GM20431 (cell line): ENCODE measurements around the gene TCAF1.
"Not testable (repeated sequence)": the region's sequence is repeated elsewhere in the genome, so short reads cannot be mapped to it uniquely, and the experiment has no call there.

Source experiments
- in situ Hi-C: fragments of 300-500 bp; cut with MseI, MboI; formaldehyde crosslinking; loops from one replicate; pipeline ENCODE4 v1.15.0; 2020; ENCODE audit warnings: low sequenced_read_pairs; ENCODE audit not compliant: unreplicated experiment

The TCAF1 gene

DNA sequence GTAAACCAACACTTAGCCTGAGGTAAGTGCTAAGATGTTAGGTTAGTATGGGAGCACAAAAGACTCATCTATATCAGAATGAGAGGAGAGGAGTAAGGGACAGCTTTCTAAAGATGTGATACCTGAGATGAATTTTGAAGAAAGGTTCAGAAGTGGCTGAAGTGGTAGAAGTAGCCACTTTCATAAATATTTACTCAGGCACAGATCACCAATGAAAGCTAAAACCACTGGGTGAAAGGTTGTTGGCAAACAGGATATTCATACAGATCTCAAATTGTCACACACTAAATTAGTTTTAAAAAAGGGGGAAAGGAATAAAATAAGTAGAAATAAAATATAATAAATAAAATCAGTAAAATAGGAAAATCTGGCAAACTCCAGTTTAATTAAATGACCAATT is 30.4 kb downstream of the TCAF1 start:
- in situ Hi-C loops: not testable (repeated sequence)

DNA sequence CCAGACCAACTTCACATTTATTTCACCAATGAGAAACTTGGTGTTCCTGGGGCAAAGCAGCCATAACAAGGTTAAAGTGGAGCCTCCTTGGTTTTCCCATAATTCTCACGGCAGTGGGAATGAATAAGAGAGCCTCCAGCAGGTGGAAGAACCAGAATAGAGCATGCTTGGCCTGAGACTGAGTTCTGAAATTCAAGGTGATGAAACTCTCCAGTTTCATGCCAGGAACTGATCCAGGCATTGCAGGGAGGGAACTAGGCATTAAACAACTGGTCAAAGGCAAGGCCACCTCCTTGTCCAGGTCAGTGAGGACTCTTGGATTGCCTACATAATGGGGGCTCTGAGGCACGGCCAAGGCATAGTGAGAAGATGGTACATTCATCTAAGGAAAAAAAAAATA is 44.0 kb downstream of the TCAF1 start:
- in situ Hi-C loops: not testable (repeated sequence)

DNA sequence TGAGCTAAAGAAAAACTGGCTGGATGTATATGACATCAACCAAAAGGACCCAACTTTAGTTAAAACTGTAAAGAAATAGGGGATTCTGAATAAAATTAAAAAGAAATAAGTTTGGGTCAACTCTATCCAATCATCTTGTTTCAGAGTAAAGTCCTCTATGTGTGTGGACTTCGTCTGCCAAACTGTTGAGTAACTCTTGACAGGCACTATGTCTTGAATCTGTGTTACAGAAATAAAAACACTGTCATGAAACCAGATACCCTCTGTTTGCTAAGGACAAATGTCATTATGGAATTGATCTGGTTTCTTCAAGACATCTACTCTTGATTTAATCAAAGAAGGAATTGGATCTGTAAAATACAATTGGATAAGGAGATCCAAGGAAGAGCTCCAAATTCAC is 46.5 kb downstream of the TCAF1 start:
- in situ Hi-C loops: not testable (repeated sequence)

DNA sequence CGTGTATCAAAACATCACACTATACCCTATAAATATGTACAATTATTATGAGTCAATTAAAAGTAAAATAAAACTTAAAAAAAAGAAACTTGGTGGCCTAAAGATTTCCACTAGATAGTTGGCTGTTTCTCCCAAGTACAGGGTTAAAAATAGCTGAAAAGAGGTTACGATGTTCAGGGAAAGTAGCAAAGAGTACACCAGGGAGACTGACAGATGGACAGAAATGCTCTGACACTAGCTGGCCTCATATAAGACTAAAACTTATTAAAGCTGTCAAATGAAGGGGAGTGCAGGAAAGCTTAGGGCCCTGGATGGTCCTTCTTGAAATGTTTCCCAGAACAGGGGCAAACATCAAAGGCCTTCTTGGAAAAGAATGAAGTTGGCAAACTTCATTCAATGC is 51.3 kb downstream of the TCAF1 start:
- in situ Hi-C loops: no loop called here

- in situ Hi-C loops: no loop called here
Measured at GRCh38 chr7:143849785-143850479, 52.0 kb downstream of the TCAF1 start.

DNA sequence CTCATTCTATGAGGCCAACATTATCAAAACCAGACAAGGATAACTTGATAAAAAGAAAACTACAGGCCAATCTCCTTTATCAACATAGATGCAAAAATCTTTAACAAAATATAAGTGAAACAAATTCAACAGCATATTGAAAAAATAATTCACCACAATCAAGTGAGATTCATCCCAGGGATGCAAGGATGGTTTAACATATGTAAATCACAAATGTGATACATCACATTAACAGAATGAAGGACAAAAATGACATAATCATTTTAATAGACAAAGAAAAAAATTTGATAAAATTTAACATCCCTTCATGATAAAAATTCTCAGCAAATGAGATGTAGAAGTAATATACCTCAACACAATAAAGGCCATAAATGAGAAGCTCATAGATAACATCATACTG is 53.8 kb downstream of the TCAF1 start:
- in situ Hi-C loops: no loop called here

GRCh38 chr7:143846692-143847091 is 55.3 kb downstream of the TCAF1 start:
- in situ Hi-C loops: no loop called here

DNA sequence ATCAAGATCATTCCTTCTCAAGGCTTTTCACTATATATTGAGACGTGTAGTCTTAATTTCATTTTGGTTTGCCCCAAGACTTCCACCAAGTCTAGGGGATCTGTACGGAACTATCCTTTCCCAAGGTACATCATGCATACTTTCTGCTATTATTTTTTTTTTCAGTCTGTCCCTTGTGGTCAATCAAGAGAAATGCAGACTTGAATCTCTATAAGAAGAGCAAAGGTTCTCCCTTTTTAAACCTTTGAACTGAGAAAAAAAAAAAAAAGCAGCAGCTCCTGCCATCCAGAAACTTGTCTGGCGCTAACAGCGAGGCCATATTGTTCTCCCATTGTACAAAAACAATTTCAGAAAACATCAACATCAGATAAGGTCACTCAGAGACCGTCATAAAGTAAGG is 60.3 kb downstream of the TCAF1 start:
- in situ Hi-C loops: not testable (repeated sequence)

- in situ Hi-C loops: not testable (repeated sequence)
Measured at GRCh38 chr7:143840062-143840461, 61.9 kb downstream of the TCAF1 start.

DNA sequence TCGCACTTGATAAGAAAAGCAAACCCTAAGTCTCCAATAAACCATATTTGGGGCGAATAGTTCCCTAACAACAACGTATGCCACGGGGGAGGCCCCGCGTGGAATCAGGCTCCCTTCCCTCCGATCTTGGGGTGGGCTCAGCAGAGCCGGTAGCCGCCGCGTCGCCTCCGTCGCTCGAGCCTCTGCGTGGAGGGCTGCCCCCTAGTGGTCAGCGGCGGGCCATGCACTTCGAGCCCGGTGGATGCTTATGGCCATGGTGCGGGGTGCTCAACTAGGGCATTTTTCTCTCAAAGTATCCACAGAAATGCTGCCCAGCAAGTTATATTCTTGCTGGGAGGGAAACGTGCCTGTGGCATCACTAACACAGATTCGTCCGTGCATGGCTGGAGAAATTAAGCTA is 64.8 kb downstream of the TCAF1 start:
- in situ Hi-C loops: not testable (repeated sequence)

- in situ Hi-C loops: not testable (repeated sequence)
Measured at GRCh38 chr7:143836622-143837021, 65.4 kb downstream of the TCAF1 start.

GRCh38 chr7:143836088-143836487 is 65.9 kb downstream of the TCAF1 start:
- in situ Hi-C loops: not testable (repeated sequence)

DNA sequence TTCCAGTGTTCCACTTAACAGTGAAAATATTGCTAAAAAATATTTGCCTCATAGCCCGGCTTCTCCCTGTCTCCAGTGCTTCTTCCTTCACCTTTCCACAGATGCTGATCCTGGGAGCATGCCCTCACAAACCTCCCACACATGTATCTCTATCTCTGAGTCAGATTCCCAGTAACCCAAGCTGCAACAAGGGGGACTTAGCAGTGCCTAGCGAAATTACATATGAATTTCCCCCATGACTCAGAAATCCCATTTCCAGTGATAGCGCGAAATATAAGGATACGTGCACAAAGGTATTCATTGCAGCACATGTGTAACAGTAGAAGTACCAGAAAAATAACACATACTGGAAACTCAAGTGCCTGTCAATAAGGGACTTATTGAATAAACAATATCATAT is 75.4 kb downstream of the TCAF1 start:
- in situ Hi-C loops: not testable (repeated sequence)

GRCh38 chr7:143824295-143825135 is 77.5 kb downstream of the TCAF1 start:
- in situ Hi-C loops: not testable (repeated sequence)

DNA sequence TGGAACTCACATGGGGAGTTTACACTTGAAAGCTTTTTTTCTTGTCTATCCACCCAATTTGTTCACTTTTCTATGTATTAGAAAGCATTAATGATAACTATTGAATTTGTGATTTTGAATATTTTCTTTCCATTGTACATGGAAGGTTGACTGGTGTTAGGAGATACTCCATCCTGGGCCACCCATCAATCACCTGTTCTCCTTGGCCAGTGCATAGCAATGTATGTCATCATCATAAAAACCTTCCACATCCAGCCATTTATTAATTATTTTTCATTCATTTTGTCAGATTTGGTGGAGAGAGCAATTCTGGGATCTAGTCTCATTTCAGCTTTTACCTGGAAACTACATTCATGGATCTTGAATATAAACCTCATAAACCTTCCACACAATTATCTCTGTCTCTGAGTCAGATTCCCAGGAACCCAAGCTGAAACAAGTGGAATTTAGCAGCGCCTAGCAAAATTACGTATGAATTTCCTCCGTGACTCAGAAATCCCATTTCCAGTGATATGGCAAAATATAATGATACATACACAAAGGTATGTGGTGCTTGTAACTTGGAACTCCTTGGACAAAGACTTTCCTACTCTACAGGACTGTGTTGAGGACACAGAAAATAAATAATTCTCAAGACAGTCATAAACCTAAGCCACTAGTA is 78.2 kb downstream of the TCAF1 start:
- in situ Hi-C loops: not testable (repeated sequence)

DNA sequence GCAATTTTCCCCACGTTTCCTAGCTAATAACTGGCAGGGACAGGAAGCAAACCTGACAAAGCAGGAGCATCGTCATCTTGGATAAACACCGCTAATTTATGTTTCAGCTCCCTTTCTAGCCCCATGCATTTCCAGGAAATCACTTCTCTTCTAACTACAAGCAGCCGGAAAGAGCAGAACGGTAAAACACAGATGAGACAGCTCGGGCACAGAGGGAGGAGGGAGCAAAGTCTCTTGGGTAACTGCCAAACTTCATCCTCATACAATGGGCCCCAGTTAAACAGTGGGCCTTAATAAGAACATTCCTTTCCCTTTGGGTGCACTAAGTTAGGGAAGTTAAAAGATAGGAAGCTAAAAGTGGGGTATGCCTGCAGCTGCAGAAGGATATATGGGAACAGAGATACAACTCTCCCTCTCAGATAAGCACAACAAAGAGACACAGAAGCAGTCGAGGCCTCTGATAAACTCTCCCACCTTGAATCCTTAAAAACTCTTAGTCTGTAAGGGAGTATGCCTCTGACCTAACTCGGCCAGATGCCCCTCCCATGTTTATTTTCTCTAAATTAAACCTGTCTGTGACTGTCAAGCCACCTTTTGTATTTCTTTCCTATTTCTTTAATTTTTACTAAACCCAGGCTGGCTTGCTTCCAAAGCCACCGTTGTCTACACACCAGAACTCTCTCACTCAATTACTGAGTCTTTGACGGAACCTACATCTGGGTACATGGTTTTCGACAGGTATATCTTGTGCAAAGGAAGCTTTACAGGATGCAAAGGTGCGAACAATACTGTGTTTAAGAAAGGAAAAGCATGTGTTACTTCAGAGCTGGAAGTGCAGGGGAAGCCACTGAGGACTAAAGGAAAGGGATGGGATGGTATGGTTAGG is 80.3 kb downstream of the TCAF1 start:
- in situ Hi-C loops: not testable (repeated sequence)

DNA sequence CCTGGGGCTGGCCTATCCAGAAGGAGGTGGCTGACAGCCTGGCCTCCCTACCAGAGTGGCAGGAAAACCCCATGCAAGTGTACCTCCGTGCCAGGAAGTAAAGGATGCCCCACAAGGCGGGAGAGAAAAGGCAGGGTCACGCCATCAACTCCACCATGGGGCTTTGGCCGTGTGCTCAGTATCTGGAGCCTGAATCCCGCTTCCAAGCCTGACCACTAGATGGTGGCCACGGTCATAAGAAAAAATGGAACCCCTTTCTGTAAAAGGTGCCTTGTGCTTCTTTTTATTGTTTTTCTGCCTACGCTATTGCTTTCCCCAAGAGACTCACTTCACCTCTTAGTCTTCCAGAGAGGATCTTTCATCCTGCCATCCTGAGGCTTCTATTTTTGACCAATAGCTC is 84.1 kb downstream of the TCAF1 start:
- in situ Hi-C loops: not testable (repeated sequence)

DNA sequence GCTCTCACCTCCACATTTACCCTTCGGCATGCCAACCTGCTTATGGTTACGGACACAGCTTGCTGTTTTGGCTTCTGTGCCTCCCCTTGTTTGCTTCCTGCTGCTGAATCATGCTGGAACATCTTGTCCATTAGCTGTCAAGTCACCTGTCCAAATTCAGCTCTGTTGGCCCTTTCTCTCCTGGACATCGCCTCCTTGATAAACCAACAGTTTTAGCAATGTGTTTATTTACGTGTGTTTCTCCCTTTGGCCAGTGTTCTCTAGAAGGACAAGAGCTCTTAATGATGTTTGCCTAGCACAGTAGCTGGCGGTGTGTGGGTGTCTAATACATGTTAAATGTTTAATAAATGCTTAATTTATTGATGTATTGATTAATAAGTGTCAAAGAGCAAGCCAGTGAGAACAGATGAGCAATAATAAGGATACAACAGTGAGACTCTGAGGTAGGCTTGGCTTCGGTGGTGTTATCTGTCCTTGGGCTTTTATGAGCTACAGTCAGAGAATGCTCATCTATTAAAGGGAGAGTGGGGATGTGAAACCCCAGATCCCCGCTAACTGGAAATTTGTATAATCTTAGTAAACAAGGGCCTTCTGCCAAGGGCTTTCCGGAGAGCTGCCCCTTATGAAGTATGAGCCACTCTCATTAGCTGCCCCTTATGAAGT is 85.4 kb downstream of the TCAF1 start:
- in situ Hi-C loops: not testable (repeated sequence)

DNA sequence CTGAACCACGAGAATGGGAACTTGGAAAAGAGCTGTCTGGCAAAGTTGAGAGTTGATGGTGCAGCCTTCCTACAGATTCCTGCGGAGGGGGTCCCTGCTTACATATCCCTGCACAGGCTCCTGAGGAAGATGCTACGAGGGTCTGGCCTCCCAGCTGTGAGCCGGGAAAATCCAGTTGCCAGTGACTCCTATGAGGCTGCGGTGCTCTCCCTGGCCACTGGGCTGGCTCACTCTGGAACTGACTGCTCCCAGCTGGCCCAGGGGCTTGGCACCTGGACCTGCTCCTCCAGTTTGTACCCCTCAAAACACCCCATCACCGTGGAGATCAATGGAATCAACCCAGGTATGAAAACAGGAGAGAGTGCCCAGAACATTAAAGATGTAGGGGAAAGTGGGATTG is 91.3 kb downstream of the TCAF1 start:
- in situ Hi-C loops: not testable (repeated sequence)
